AG04449 (cell line): ENCODE data around the gene TMEM51.

ENCODE experiments used
- CTCF ChIA-PET: fragments of 350-600 bp; formaldehyde crosslinking; extraction: SDS; loops from one replicate; lab custom pipeline; 2021; ENCODE audit warnings: antibody characterized with exemption; lab: Yijun Ruan, JAX
- POLR2A ChIA-PET: fragments of 400-600, 350-600 bp; formaldehyde crosslinking; extraction: SDS; loops from one replicate; lab custom pipeline; 2020; ENCODE audit warnings: antibody characterized with exemption, inconsistent platforms; lab: Yijun Ruan, JAX
- DNase-seq: peaks from one replicate; pipeline ENCODE4 v3.0.0-alpha.2; 2010; ENCODE audit warnings: low read depth, low spot score
- H3K4me3 ChIP-seq: 2 replicates; pipeline ENCODE4 v1.5.1; 2011; ENCODE audit warnings: low read depth, mild to moderate bottlenecking, control low read depth, low read length
- TF ChIP-seq, protein P1 (sequence below): IDR thresholded peaks from one replicate; pipeline ENCODE4 v1.5.1; 2011; ENCODE audit warnings: mild to moderate bottlenecking, moderate library complexity, low read length, control low read depth, inconsistent platforms; ENCODE audit not compliant: insufficient read depth; ENCODE audit errors: missing control alignments

TMEM51 gene

DNA sequence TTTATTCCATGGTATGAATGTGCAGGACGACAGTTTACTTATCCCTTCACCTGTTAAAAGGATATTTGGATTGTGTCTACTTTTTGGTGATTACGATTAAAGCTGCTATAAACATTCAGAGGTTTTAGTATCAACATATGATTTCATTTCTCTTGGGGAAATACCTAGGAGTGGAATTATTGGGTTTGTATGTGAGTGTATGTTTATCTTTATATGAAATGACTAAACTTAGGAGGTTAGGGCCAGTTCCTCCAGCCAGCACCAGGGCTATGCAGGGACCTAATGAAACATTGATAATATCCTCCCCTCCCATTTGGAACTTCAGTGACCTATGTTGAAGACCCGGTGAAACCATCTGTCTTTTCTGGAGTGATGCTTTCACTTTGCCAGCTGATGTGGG is 13.8 kb downstream of the TMEM51 start:
- POLR2A ChIA-PET: no interaction called here
- TF ChIP-seq, protein P1, sequence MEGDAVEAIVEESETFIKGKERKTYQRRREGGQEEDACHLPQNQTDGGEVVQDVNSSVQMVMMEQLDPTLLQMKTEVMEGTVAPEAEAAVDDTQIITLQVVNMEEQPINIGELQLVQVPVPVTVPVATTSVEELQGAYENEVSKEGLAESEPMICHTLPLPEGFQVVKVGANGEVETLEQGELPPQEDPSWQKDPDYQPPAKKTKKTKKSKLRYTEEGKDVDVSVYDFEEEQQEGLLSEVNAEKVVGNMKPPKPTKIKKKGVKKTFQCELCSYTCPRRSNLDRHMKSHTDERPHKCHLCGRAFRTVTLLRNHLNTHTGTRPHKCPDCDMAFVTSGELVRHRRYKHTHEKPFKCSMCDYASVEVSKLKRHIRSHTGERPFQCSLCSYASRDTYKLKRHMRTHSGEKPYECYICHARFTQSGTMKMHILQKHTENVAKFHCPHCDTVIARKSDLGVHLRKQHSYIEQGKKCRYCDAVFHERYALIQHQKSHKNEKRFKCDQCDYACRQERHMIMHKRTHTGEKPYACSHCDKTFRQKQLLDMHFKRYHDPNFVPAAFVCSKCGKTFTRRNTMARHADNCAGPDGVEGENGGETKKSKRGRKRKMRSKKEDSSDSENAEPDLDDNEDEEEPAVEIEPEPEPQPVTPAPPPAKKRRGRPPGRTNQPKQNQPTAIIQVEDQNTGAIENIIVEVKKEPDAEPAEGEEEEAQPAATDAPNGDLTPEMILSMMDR: no peak
- CTCF ChIA-PET: interaction anchor here (1.3 to 6.0 kb wide), 2 partner anchors 11 to 44 kb away, joined by 3 to 77 read pairs; partner anchors contain the start of gene TMEM51
- H3K4me3 ChIP-seq: no peak overlapping the region
- DNase-seq: no peak

GRCh38 chr1:15168479-15168878 is 14.9 kb downstream of the TMEM51 start:
- POLR2A ChIA-PET: interaction anchor here (0.9 to 1.4 kb wide), 2 partner anchors 10 kb away, joined by 5 read pairs; no protein-coding TSS in a partner anchor
- DNase-seq: peak; percentile 86
- no peak overlapping the region for H3K4me3 ChIP-seq
- CTCF ChIA-PET: interaction anchor here (0.8 to 6.0 kb wide), 9 partner anchors 9 to 109 kb away, joined by 3 to 77 read pairs (median 4); partner anchors contain the start of gene TMEM51
- TF ChIP-seq, protein P1: no peak

GRCh38 chr1:15170071-15170470 is 16.5 kb downstream of the TMEM51 start:
- TF ChIP-seq, protein P1: no peak
- ChIA-PET CTCF (interaction anchor here (0.8 to 6.0 kb wide), 4 partner anchors 7 to 261 kb away, joined by 3 to 77 read pairs (median 7); partner anchors contain the start of gene TMEM51), POLR2A (no interaction called here)
- no peak overlapping the region for H3K4me3 ChIP-seq
- no peak for DNase-seq

- DNase-seq: no peak
- H3K4me3 ChIP-seq: no peak overlapping the region
- ChIA-PET CTCF (interaction anchor here (0.7 to 6.0 kb wide), 7 partner anchors 9 to 103 kb away, joined by 3 to 77 read pairs (median 3); partner anchors contain the start of gene TMEM51), POLR2A (no interaction called here)
- TF ChIP-seq, protein P1: no peak
Observed at GRCh38 chr1:15171271-15171908, 17.8 kb downstream of the TMEM51 start.

DNA sequence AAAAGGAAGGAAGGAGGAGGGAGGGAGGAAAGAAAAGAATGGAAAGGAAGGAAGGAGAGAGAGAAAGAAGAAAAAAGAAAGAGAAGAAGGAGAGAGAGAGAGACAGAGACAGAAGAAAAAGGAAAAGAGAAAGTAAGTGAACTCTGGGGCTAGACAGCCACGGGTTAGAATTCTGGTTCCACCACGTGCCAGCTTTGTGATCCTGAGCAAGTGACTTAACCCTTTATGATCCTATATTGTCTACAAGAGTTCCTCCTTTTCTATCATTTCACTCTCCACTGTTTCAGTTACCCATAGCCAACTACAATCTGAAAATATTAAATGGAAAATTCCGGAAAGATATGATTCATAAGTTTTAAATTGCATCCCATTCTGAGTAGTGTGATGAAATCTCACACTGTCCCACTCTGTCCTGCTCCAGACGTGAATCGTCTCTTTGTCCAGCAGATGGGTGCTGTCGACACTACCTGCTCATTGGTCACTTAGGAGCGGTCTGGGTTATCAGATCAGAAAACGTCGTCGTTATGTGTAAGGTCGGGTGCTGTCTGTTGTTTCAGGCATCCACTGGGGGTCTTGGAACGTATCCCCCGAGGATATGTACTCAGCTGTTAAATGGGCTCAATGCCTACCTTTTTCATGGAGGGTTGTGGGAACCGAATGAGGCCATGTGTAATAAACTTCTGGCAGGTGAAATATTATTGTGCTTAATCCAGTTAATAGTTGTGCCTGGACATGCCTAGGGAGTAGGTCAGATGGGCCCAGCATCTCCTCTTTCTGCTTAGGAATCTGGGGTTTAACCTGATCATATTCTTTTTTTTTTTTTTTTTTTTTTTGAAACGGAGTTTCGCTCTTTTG is 19.1 kb downstream of the TMEM51 start:
- CTCF ChIA-PET: interaction anchor here (0.7 to 6.0 kb wide), 5 partner anchors 8 to 44 kb away, joined by 3 to 77 read pairs (median 4); partner anchors contain the start of gene TMEM51
- POLR2A ChIA-PET: no interaction called here
- TF ChIP-seq, protein P1: no peak
- H3K4me3 ChIP-seq: no peak overlapping the region
- no peak for DNase-seq
